ENCODE data around the gene ADGRB2.
A peak's percentile ranks its signal among the peaks of the same experiment; 100 is the strongest.

Gene ADGRB2

GRCh38 chr1:31784356-31785019, 20.3 kb upstream of the ADGRB2 start:
- H3K4me1 ChIP-seq (ENCODE audit: low read length): peaks cover 29% of the 10 kb centered on the region
- H3K9ac ChIP-seq (ENCODE audit: low read length): peak overlapping the region; percentile 46; the same call in 1 of the 2 replicates
- H3K4me3 ChIP-seq (ENCODE audit: low read length): peak overlapping the region; percentile 24; the same call in 1 of the 2 replicates
- no peaks in the 10 kb centered on the region for H3K27me3 ChIP-seq (ENCODE audit: low read depth, low read length)
- peak overlapping the region; percentile 73 for H3K4me2 ChIP-seq (ENCODE audit: low read length)
- H2AFZ ChIP-seq (ENCODE audit: low read depth, low read length): peak overlapping the region; percentile 71
- H3K79me2 ChIP-seq (ENCODE audit: low read length): no peaks in the 10 kb centered on the region
- TF ChIP-seq CTCF (IDR thresholded peaks at IDR 0.05; ENCODE audit: low read depth, low read length): no peak
- no peak for TF ChIP-seq EZH2phosphoT487 (IDR thresholded peaks at IDR 0.05; ENCODE audit: low read depth)
- no peaks in the 10 kb centered on the region for H4K20me1 ChIP-seq (ENCODE audit: insufficient read depth, low read length)
- no peaks in the 10 kb centered on the region for H3K9me3 ChIP-seq (ENCODE audit: insufficient read depth, low read length)
- H3K36me3 ChIP-seq (replicated peaks; ENCODE audit: low read depth, low read length): no peaks in the 10 kb centered on the region
- 0 out of 2 replicates have a peak overlapping the region, but pooled peaks have one; percentile 2 for H3K27ac ChIP-seq (ENCODE audit: low read length)

- no peak overlapping the region for H3K4me2 ChIP-seq (ENCODE audit: low read length)
- TF ChIP-seq EZH2phosphoT487 (IDR thresholded peaks at IDR 0.05; ENCODE audit: low read depth): no peak
- TF ChIP-seq CTCF (IDR thresholded peaks at IDR 0.05; ENCODE audit: low read depth, low read length): no peak
- no peaks in the 10 kb centered on the region for H4K20me1 ChIP-seq (ENCODE audit: insufficient read depth, low read length)
- H2AFZ ChIP-seq (ENCODE audit: low read depth, low read length): no peak overlapping the region
- no peaks in the 10 kb centered on the region for H3K9me3 ChIP-seq (ENCODE audit: insufficient read depth, low read length)
- no peak overlapping the region for H3K4me3 ChIP-seq (ENCODE audit: low read length)
- H3K4me1 ChIP-seq (ENCODE audit: low read length): peaks cover 27% of the 10 kb centered on the region
- no peak overlapping the region for H3K9ac ChIP-seq (ENCODE audit: low read length)
- no peaks in the 10 kb centered on the region for H3K79me2 ChIP-seq (ENCODE audit: low read length)
- H3K27me3 ChIP-seq (ENCODE audit: low read depth, low read length): no peaks in the 10 kb centered on the region
- H3K27ac ChIP-seq (ENCODE audit: low read length): no peak overlapping the region
- no peaks in the 10 kb centered on the region for H3K36me3 ChIP-seq (replicated peaks; ENCODE audit: low read depth, low read length)
Measured at GRCh38 chr1:31783846-31784245, 19.7 kb upstream of the ADGRB2 start.

GRCh38 chr1:31782421-31783410, 18.6 kb upstream of the ADGRB2 start:
- Histone ChIP-seq H3K4me1 (ENCODE audit: low read length) (peaks cover 24% of the 10 kb centered on the region), H3K27ac (ENCODE audit: low read length) (no peak overlapping the region), H3K36me3 (replicated peaks; ENCODE audit: low read depth, low read length) (no peaks in the 10 kb centered on the region), H3K4me2 (ENCODE audit: low read length) (no peak overlapping the region), H2AFZ (ENCODE audit: low read depth, low read length) (no peak overlapping the region), H4K20me1 (ENCODE audit: insufficient read depth, low read length) (no peaks in the 10 kb centered on the region), H3K27me3 (ENCODE audit: low read depth, low read length) (no peaks in the 10 kb centered on the region), H3K9ac (ENCODE audit: low read length) (no peak overlapping the region), H3K9me3 (ENCODE audit: insufficient read depth, low read length) (no peaks in the 10 kb centered on the region), H3K79me2 (ENCODE audit: low read length) (no peaks in the 10 kb centered on the region), H3K4me3 (ENCODE audit: low read length) (no peak overlapping the region)
- TF ChIP-seq EZH2phosphoT487 (IDR thresholded peaks at IDR 0.05; ENCODE audit: low read depth) (no peak), CTCF (IDR thresholded peaks at IDR 0.05; ENCODE audit: low read depth, low read length) (no peak)

Data from OCI-LY3 (cell line).